K562 (cell line): ENCODE data around the gene DHRS12. TPM values are rescaled to one million over a fixed set of nuclear protein-coding genes. Genes with fewer than 3 reads are reported as not detected.
A peak's percentile ranks its signal among the peaks of the same experiment; 100 is the strongest.

ENCODE experiments used
- BMI1 ChIP-seq: fragments of 150-350 bp; IDR thresholded peaks from 2 replicates; pipeline ENCODE4 v1.6.1; 2014; ENCODE audit warnings: low read length
- CEBPG ChIP-seq, 3 experiments: fragments of 200-800 bp in 1 of 3; sonication (Bioruptor generic) in 1 of 3; sonication (generic) in 1 of 3; formaldehyde crosslinking in 1 of 3; IDR thresholded peaks in 2 of 3; conservative IDR thresholded peaks in 1 of 3; 2 replicates each; pipeline versions ENCODE4 v1.6.1 to v1.8.0; 2016 to 2022; ENCODE audit warnings: missing compliant biosample characterization in 2 of 3, missing genetic modification characterization in 2 of 3, mild to moderate bottlenecking in 1 of 3, missing genetic modification reagents in 1 of 3
- GABPA ChIP-seq: fragments of 200-800 bp; sonication (Bioruptor generic); conservative IDR thresholded peaks from 2 replicates; pipeline ENCODE4 v1.6.1; 2016; ENCODE audit warnings: low read depth, missing genetic modification characterization, missing compliant biosample characterization
- PHF8 ChIP-seq: fragments of 200-600 bp; sonication (generic); IDR thresholded peaks from 2 replicates; pipeline ENCODE4 v1.6.1; 2012; ENCODE audit warnings: mixed run types, mild to moderate bottlenecking, inconsistent platforms, low read length, moderate library complexity, borderline replicate concordance
- PML ChIP-seq: IDR thresholded peaks from 2 replicates; pipeline ENCODE4 v1.6.1; 2012; ENCODE audit warnings: low read length, inconsistent platforms
- POLR2AphosphoS5 ChIP-seq: IDR thresholded peaks from 2 replicates; pipeline ENCODE4 v1.6.1; 2011; ENCODE audit warnings: mild to moderate bottlenecking, low read depth, low read length, moderate library complexity; ENCODE audit not compliant: control insufficient read depth, insufficient read depth
- RBFOX2 ChIP-seq: fragments of 200-400 bp; formaldehyde crosslinking; IDR thresholded peaks from 2 replicates; pipeline ENCODE4 v1.6.1; 2017; ENCODE audit warnings: low read depth, mild to moderate bottlenecking, low read length, moderate library complexity
- TAL1 ChIP-seq: fragments of 450-650 bp; IDR thresholded peaks from 2 replicates; pipeline ENCODE4 v1.6.1; 2016; ENCODE audit warnings: mild to moderate bottlenecking
- ZBTB1 ChIP-seq: sonication (generic); formaldehyde crosslinking; IDR thresholded peaks from 2 replicates; pipeline ENCODE4 v1.8.1; 2023; ENCODE audit warnings: missing genetic modification reagents, low read depth, mild to moderate bottlenecking, borderline replicate concordance
- ZFP36 ChIP-seq: fragments of 150-350 bp; IDR thresholded peaks from 2 replicates; pipeline ENCODE4 v1.6.1; 2018; ENCODE audit warnings: low read length, low read depth; ENCODE audit not compliant: partially characterized antibody
- ZNF316 ChIP-seq: fragments of 450-650 bp; IDR thresholded peaks from 2 replicates; pipeline ENCODE4 v1.6.1; 2016
- ZZZ3 ChIP-seq: fragments of 450-650 bp; IDR thresholded peaks from 2 replicates; pipeline ENCODE4 v1.6.1; 2016; ENCODE audit warnings: antibody characterized with exemption, mild to moderate bottlenecking, moderate library complexity
- polyA plus RNA-seq, 8 experiments: library from polyadenylated mRNA; depleted of rRNA in 4 of 8; stranded (reverse) in 5 of 8; unstranded in 3 of 8; fragments of >200 nt; fragmentation: Nextera tagmentation in 2 of 8; fragmentation: Illumina TruSeq in 1 of 8; extraction: Ambion mirVana in 2 of 8; extraction: Trizol in 1 of 8; gene quantifications; 2 replicates each; pipeline versions ENCODE4 v1.2.1 to v1.2.3, GENCODE V29; 2011 to 2014; ENCODE audit warnings: inconsistent platforms in 1 of 8, missing spikeins in 1 of 8
- total RNA-seq, 7 experiments: library from RNA; depleted of rRNA in 6 of 7; stranded (reverse); fragments of >200 nt in 6 of 7; fragmentation: Illumina TruSeq in 2 of 7; extraction: Trizol in 2 of 7; gene quantifications; 2 replicates each; pipeline versions ENCODE4 v1.2.1 to v1.2.3, GENCODE V29; 2011 to 2021; ENCODE audit warnings: low replicate concordance in 1 of 7
- TF ChIP-seq, protein P1 (sequence below): sonication (generic); formaldehyde crosslinking; IDR thresholded peaks from 2 replicates; pipeline ENCODE4 v1.9.0; 2022; ENCODE audit warnings: mild to moderate bottlenecking, missing genetic modification reagents
- TF ChIP-seq, protein P2 (sequence below): IDR thresholded peaks from 3 replicates; pipeline ENCODE4 v1.6.1; 2011; ENCODE audit warnings: borderline replicate concordance, mild to moderate bottlenecking, moderate library complexity; ENCODE audit not compliant: insufficient read length; ENCODE audit errors: extremely low read depth
- TF ChIP-seq, protein P3 (sequence below): IDR thresholded peaks from 2 replicates; pipeline ENCODE4 v1.6.1; 2011; ENCODE audit not compliant: insufficient read length; ENCODE audit errors: extremely low read depth
- TF ChIP-seq, protein P4 (sequence below), 2 experiments: IDR thresholded peaks; 2 replicates each; pipeline ENCODE4 v1.6.1; 2012; ENCODE audit warnings: improper control_type of control experiment in 2 of 2, low read depth in 2 of 2, low read length in 2 of 2, borderline replicate concordance in 1 of 2
- TF ChIP-seq, protein P5 (sequence below): sonication (generic); formaldehyde crosslinking; IDR thresholded peaks from 2 replicates; pipeline ENCODE4 v1.5.0; 2020; ENCODE audit warnings: missing genetic modification reagents

Gene DHRS12
- total and polyA plus RNA-seq, 9 of the 15 experiments (the other 6 are each of a cell fraction or from before 2014, with no cell fraction given): 0.62 to 2.7 (median 0.98) TPM

DNA sequence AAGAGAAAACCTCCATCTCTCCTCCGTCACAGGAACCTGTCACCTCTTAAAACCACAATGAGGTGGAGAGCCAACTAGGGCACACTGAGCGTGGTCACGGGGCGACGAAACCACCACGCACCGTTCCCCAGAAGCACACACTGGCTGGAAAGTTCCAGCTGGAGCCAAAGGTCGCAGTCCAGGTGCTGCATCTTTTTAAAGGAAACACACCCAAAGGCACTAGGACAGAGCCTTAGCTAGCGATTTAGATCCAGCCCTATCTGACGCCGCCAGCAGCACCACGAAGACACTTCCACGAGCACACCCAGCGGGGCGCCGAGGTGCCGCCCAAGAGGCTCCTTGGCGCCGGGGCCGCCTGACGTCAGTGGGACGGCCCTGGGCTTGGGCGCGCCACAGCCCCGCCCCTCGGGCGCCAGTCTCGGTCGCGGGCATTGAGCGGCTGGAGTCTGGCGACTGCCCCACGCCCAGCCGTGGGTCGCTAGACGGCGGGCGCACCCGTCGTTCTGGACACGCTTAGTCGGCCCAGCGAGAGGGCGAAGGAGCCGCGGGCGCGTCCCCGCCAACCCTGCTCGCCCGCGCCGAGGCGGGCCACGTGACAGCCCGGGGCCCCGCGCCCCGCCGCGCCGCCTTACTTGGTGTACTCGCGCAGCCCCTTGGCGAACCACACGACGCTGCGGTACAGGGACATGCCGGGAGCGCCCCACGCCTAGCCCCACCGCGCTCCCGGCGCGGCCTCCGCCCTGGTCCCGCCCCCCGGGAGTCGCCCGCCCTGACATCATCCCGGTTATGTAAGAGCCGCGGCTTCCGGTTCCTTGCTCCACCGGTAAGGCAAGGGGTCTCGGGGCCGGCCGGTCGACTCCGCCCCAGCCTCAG lies at the start of gene DHRS12 (continued):
- TF ChIP-seq, protein P1, sequence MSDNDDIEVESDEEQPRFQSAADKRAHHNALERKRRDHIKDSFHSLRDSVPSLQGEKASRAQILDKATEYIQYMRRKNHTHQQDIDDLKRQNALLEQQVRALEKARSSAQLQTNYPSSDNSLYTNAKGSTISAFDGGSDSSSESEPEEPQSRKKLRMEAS (CRISPR knock-in tag): peak; percentile 77
- TF ChIP-seq BMI1 (no peak), RBFOX2 (peak; percentile 92), ZZZ3 (no peak), GABPA (tag) (peak; percentile 82), POLR2AphosphoS5 (peak; percentile 59), TAL1 (peak; percentile 75; the same call in 1 of the 2 replicates), PHF8 (peak; percentile 92; the same call in 1 of the 2 replicates), ZFP36 (no peak), PML (peak; percentile 65; the same call in 1 of the 2 replicates), CEBPG (CRISPR knock-in tag; IDR thresholded peaks at IDR 0.05) (peak; percentile 47; the same call in 1 of the 2 replicates), CEBPG (tag; conservative IDR thresholded peaks at IDR 0.05 in 1 of 2, IDR thresholded peaks at IDR 0.05 in 1 of 2) (peak; percentile 33 to 59; a peak in 3 of 4 replicates), ZNF316 (0 out of 2 replicates have a peak, but pooled peaks have one; percentile 17), ZBTB1 (CRISPR knock-in tag) (peak; percentile 58; the same call in 1 of the 2 replicates)
- TF ChIP-seq, protein P2, sequence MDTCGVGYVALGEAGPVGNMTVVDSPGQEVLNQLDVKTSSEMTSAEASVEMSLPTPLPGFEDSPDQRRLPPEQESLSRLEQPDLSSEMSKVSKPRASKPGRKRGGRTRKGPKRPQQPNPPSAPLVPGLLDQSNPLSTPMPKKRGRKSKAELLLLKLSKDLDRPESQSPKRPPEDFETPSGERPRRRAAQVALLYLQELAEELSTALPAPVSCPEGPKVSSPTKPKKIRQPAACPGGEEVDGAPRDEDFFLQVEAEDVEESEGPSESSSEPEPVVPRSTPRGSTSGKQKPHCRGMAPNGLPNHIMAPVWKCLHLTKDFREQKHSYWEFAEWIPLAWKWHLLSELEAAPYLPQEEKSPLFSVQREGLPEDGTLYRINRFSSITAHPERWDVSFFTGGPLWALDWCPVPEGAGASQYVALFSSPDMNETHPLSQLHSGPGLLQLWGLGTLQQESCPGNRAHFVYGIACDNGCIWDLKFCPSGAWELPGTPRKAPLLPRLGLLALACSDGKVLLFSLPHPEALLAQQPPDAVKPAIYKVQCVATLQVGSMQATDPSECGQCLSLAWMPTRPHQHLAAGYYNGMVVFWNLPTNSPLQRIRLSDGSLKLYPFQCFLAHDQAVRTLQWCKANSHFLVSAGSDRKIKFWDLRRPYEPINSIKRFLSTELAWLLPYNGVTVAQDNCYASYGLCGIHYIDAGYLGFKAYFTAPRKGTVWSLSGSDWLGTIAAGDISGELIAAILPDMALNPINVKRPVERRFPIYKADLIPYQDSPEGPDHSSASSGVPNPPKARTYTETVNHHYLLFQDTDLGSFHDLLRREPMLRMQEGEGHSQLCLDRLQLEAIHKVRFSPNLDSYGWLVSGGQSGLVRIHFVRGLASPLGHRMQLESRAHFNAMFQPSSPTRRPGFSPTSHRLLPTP: no peak
- TF ChIP-seq, protein P3, sequence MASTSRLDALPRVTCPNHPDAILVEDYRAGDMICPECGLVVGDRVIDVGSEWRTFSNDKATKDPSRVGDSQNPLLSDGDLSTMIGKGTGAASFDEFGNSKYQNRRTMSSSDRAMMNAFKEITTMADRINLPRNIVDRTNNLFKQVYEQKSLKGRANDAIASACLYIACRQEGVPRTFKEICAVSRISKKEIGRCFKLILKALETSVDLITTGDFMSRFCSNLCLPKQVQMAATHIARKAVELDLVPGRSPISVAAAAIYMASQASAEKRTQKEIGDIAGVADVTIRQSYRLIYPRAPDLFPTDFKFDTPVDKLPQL: no peak
- TF ChIP-seq, protein P4, sequence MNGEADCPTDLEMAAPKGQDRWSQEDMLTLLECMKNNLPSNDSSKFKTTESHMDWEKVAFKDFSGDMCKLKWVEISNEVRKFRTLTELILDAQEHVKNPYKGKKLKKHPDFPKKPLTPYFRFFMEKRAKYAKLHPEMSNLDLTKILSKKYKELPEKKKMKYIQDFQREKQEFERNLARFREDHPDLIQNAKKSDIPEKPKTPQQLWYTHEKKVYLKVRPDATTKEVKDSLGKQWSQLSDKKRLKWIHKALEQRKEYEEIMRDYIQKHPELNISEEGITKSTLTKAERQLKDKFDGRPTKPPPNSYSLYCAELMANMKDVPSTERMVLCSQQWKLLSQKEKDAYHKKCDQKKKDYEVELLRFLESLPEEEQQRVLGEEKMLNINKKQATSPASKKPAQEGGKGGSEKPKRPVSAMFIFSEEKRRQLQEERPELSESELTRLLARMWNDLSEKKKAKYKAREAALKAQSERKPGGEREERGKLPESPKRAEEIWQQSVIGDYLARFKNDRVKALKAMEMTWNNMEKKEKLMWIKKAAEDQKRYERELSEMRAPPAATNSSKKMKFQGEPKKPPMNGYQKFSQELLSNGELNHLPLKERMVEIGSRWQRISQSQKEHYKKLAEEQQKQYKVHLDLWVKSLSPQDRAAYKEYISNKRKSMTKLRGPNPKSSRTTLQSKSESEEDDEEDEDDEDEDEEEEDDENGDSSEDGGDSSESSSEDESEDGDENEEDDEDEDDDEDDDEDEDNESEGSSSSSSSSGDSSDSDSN (IDR thresholded peaks at IDR 0.05; ENCODE audit: borderline replicate concordance in 1 of 2, low read depth in 2 of 2, low read length in 2 of 2): 0 out of 4 replicates have a peak, but pooled peaks of 1 of the 2 experiments have one; percentile 54
- TF ChIP-seq, protein P5, sequence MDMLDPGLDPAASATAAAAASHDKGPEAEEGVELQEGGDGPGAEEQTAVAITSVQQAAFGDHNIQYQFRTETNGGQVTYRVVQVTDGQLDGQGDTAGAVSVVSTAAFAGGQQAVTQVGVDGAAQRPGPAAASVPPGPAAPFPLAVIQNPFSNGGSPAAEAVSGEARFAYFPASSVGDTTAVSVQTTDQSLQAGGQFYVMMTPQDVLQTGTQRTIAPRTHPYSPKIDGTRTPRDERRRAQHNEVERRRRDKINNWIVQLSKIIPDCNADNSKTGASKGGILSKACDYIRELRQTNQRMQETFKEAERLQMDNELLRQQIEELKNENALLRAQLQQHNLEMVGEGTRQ (CRISPR knock-in tag): peak; percentile 60
